GM12878 (cell line): Measurements from ENCODE around the gene NDST4. TPM values are rescaled to one million over a fixed set of nuclear protein-coding genes. Genes with fewer than 3 reads are reported as not detected.

ENCODE experiments used
- ATAC-seq: fragments of 200-7000 bp; cut with Tn5 transposase; 3 replicates; pipeline ENCODE4 v1.9.1; 2020; ENCODE audit warnings: mild to moderate bottlenecking, moderate library complexity
- BruUV-seq: library from RNA; stranded (reverse); fragments of 400-500 nt; replicated peaks from 2 replicates; lab custom pipeline; 2021; lab: Mats Ljungman, UMichigan
- CTCF ChIA-PET: fragments of 300-600 bp; sonication (Branson Sonifier 250); formaldehyde crosslinking; extraction: SDS; loops from one replicate; lab custom pipeline; 2021; ENCODE audit warnings: inconsistent platforms; lab: Yijun Ruan, JAX
- POLR2A ChIA-PET: fragments of 350-600 bp; formaldehyde crosslinking; extraction: SDS; loops from one replicate; lab custom pipeline; 2021; ENCODE audit warnings: inconsistent platforms; lab: Charles Lee
- RAD21 ChIA-PET: fragments of 300-600 bp; sonication (Branson Sonifier 250); formaldehyde crosslinking; loops from one replicate; lab custom pipeline; 2023; ENCODE audit warnings: antibody characterized with exemption; ENCODE audit not compliant: unreplicated experiment; lab: Charles Lee
- SMC1A ChIA-PET: fragments of 300-600 bp; sonication (Branson Sonifier 250); formaldehyde crosslinking; loops from one replicate; lab custom pipeline; 2023; ENCODE audit not compliant: unreplicated experiment, uncharacterized antibody; lab: Charles Lee
- DNase-seq: peaks from one replicate; pipeline ENCODE4 v3.0.0-alpha.2; 2011; ENCODE audit warnings: low read depth, low spot score
- FAIRE-seq: peaks from 3 replicates; lab custom pipeline; 2011; peaks lifted over from hg19 to GRCh38; lab: Jason Lieb, UNC
- H2AFZ ChIP-seq: 2 replicates; pipeline ENCODE4 v1.6.0; 2011; ENCODE audit warnings: low read depth, low read length, control low read depth; ENCODE audit not compliant: control insufficient read depth
- H3K27ac ChIP-seq: 2 replicates; pipeline ENCODE4 v1.5.1; 2011; ENCODE audit warnings: control low read depth; ENCODE audit not compliant: control insufficient read depth, insufficient read depth
- H3K27me3 ChIP-seq, 2 experiments: replicated peaks in 1 of 2; 2 replicates each; pipeline versions ENCODE4 v1.6.0 to v1.6.1; 2011; ENCODE audit warnings: low read length in 1 of 2; ENCODE audit not compliant: control insufficient read depth in 2 of 2, insufficient read depth in 2 of 2
- H3K36me3 ChIP-seq, 2 experiments: 2 replicates each; pipeline ENCODE4 v1.5.1; 2011; ENCODE audit warnings: low read length in 1 of 2; ENCODE audit not compliant: control insufficient read depth in 2 of 2, insufficient read depth in 2 of 2
- H3K4me1 ChIP-seq: 2 replicates; pipeline ENCODE4 v1.6.1; 2011; ENCODE audit warnings: mild to moderate bottlenecking, low read length, moderate library complexity, mixed read lengths; ENCODE audit not compliant: control insufficient read depth, insufficient read depth
- H3K4me2 ChIP-seq: 2 replicates; pipeline ENCODE4 v1.6.0; 2011; ENCODE audit warnings: control low read depth; ENCODE audit not compliant: control insufficient read depth, insufficient read depth
- H3K4me3 ChIP-seq: fragments of 200-600 bp; sonication (generic); 2 replicates; pipeline ENCODE4 v1.5.1; 2016
- H3K79me2 ChIP-seq: 2 replicates; pipeline ENCODE4 v1.6.0; 2011; ENCODE audit warnings: low read length; ENCODE audit not compliant: control insufficient read depth, insufficient read depth
- H3K9ac ChIP-seq: 2 replicates; pipeline ENCODE4 v1.8.0; 2011; ENCODE audit warnings: low read length, control low read depth, mixed read lengths; ENCODE audit not compliant: control insufficient read depth, insufficient read depth
- H3K9me3 ChIP-seq: replicated peaks from 3 replicates; pipeline ENCODE4 v1.5.1; 2011; ENCODE audit warnings: mild to moderate bottlenecking, low read length; ENCODE audit not compliant: control insufficient read depth, insufficient read depth
- H4K20me1 ChIP-seq: 2 replicates; pipeline ENCODE4 v1.6.0; 2011; ENCODE audit not compliant: control insufficient read depth, insufficient read depth
- ASH2L ChIP-seq: fragments of 300-600, 200-600 bp; sonication (generic); IDR thresholded peaks from 2 replicates; pipeline ENCODE4 v1.6.1; 2017; ENCODE audit warnings: low read depth, mild to moderate bottlenecking, borderline replicate concordance
- BHLHE40 ChIP-seq, 2 experiments: fragments of 450-650 bp in 1 of 2; IDR thresholded peaks; 2 replicates each; pipeline ENCODE4 v1.6.1; 2011 to 2017; ENCODE audit warnings: low read depth in 2 of 2, borderline replicate concordance in 1 of 2, improper control_type of control experiment in 1 of 2, low read length in 1 of 2, mild to moderate bottlenecking in 1 of 2
- GATAD2B ChIP-seq: fragments of 450-650 bp; conservative IDR thresholded peaks from 2 replicates; pipeline ENCODE4 v1.6.1; 2017; ENCODE audit warnings: low read depth, mild to moderate bottlenecking, moderate library complexity
- IRF4 ChIP-seq: IDR thresholded peaks from 2 replicates; pipeline ENCODE4 v1.6.1; 2011; ENCODE audit warnings: low read depth, low read length
- KDM1A ChIP-seq: fragments of 200-600 bp; sonication (generic); IDR thresholded peaks from 2 replicates; pipeline ENCODE4 v1.6.1; 2016; ENCODE audit warnings: borderline replicate concordance
- MEF2A ChIP-seq: IDR thresholded peaks from 2 replicates; pipeline ENCODE4 v1.6.1; 2011; ENCODE audit warnings: low read depth, mild to moderate bottlenecking, low read length, moderate library complexity; ENCODE audit not compliant: insufficient read depth
- NFIC ChIP-seq: IDR thresholded peaks from 2 replicates; pipeline ENCODE4 v1.6.1; 2012; ENCODE audit warnings: low read depth, mild to moderate bottlenecking, inconsistent platforms, low read length, moderate library complexity
- NFYB ChIP-seq: IDR thresholded peaks from 2 replicates; pipeline ENCODE4 v1.6.1; 2011; ENCODE audit warnings: low read depth, mild to moderate bottlenecking, low read length, improper control_type of control experiment, moderate library complexity; ENCODE audit not compliant: insufficient read depth
- PML ChIP-seq: IDR thresholded peaks from 2 replicates; pipeline ENCODE4 v1.6.1; 2012; ENCODE audit warnings: low read length, inconsistent platforms
- SMAD1 ChIP-seq: fragments of 450-650 bp; IDR thresholded peaks from 2 replicates; pipeline ENCODE4 v1.6.1; 2018; ENCODE audit warnings: mild to moderate bottlenecking, low read depth; ENCODE audit not compliant: partially characterized antibody
- TCF7 ChIP-seq: IDR thresholded peaks from 2 replicates; pipeline ENCODE4 v1.6.1; 2014; ENCODE audit warnings: antibody characterized with exemption, borderline replicate concordance
- YY1 ChIP-seq: IDR thresholded peaks from 2 replicates; pipeline ENCODE4 v1.6.1; 2011; ENCODE audit warnings: low read depth, mild to moderate bottlenecking, low read length
- ZNF207 ChIP-seq: fragments of 450-650 bp; IDR thresholded peaks from 2 replicates; pipeline ENCODE4 v1.6.1; 2014; ENCODE audit warnings: antibody characterized with exemption, mild to moderate bottlenecking, borderline replicate concordance
- ZNF217 ChIP-seq: fragments of 450-650 bp; IDR thresholded peaks from 2 replicates; pipeline ENCODE4 v1.6.1; 2017; ENCODE audit warnings: antibody characterized with exemption, mild to moderate bottlenecking
- WGBS: methylation state at CpG from one replicate; pipeline ENCODE4 v1.1.6; 2016; ENCODE audit warnings: low lambda C conversion rate; ENCODE audit not compliant: insufficient replicate concordance, insufficient coverage; ENCODE audit errors: missing lambda C conversion rate; 5-methylcytosine and 5-hydroxymethylcytosine counted together
- in situ Hi-C: fragments of 300-500 bp; cut with MboI; formaldehyde crosslinking; loops from 9 replicates; pipeline ENCODE4 v1.14.3; 2018; ENCODE audit warnings: mixed read lengths
- intact Hi-C: fragments of 100-400 bp; cut with micrococcal nuclease; formaldehyde crosslinking; loops from one replicate; pipeline ENCODE4 v1.14.2; 2022; ENCODE audit not compliant: unreplicated experiment
- polyA plus RNA-seq, 11 experiments: library from polyadenylated mRNA; depleted of rRNA in 4 of 11; unstranded in 6 of 11; stranded (reverse) in 5 of 11; fragments of >200 nt; fragmentation: Nextera tagmentation in 4 of 11; fragmentation: Illumina TruSeq in 1 of 11; extraction: Ambion mirVana in 4 of 11; extraction: Trizol in 1 of 11; gene quantifications; 1 replicate in 1 of 11; 2 replicates in 10 of 11; pipeline versions ENCODE4 v1.2.1 to v1.2.3, GENCODE V29; 2011 to 2016; ENCODE audit warnings: inconsistent platforms in 2 of 11, missing spikeins in 2 of 11, low read depth in 1 of 11
- total RNA-seq, 4 experiments: library from RNA; depleted of rRNA in 3 of 4; stranded (reverse); fragments of >200 nt in 3 of 4; fragmentation: Illumina TruSeq in 1 of 4; extraction: Trizol in 1 of 4; gene quantifications; 2 replicates each; pipeline versions ENCODE4 v1.2.1 to v1.2.3, GENCODE V29; 2013 to 2021
- TF ChIP-seq, protein P1 (sequence below): fragments of 450-650 bp; formaldehyde crosslinking; IDR thresholded peaks from 2 replicates; pipeline ENCODE4 v1.5.0; 2022; ENCODE audit warnings: mild to moderate bottlenecking, missing genetic modification characterization
- TF ChIP-seq, protein P2 (sequence below): IDR thresholded peaks from 2 replicates; pipeline ENCODE4 v1.6.1; 2011; ENCODE audit warnings: low read depth, low read length, improper control_type of control experiment, borderline replicate concordance
- TF ChIP-seq, protein P3 (sequence below): IDR thresholded peaks from 2 replicates; pipeline ENCODE4 v1.6.1; 2011; ENCODE audit warnings: borderline replicate concordance, low read depth, mild to moderate bottlenecking, moderate library complexity, mixed read lengths, low read length; ENCODE audit not compliant: insufficient read depth; ENCODE audit errors: extremely low read length

NDST4 gene
- total and polyA plus RNA-seq, 10 of the 15 experiments (the other 5 are each of a cell fraction or from before 2014, with no cell fraction given), result 0.04 to 0.11 (median 0.07) TPM; not detected in 6

DNA sequence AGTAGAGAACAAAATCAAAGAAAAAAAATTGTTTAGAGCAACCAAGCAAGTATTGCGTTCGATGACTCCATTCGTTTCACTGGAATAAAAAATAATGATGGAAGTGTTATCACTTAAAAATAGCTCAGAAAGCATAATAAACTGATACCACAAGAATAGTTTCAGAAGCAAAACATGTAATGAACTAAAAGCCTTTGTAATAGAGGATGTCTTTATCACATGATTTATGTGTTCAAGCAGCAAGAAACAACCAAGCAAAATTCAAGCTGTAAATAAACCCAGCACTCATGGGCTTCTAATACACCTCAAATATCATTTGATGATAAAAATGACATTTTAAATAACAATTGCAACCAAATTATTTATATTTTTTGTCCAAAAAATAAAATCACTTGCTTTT, 192.2 kb downstream of the NDST4 start:
- Histone ChIP-seq H3K27me3 (no peaks in the 10 kb centered on the region), H3K4me3 (no peak overlapping the region), H2AFZ (no peak overlapping the region), H3K4me1 (no peaks in the 10 kb centered on the region), H3K4me2 (no peak overlapping the region), H3K9ac (no peak overlapping the region), H3K27ac (no peak overlapping the region), H4K20me1 (no peaks in the 10 kb centered on the region), H3K79me2 (no peaks in the 10 kb centered on the region), H3K36me3 (no peaks in the 10 kb centered on the region), H3K9me3 (no peaks in the 10 kb centered on the region)
- BruUV-seq, result no TSS peak
- ChIA-PET POLR2A (no interaction called here), CTCF (no interaction called here), SMC1A (no interaction called here), RAD21 (no interaction called here)
- WGBS, result 53% methylated on average over 3 of the region's 3 CpGs
- in situ Hi-C loops, result no loop called here
- FAIRE-seq (no peak), ATAC-seq (no peak), DNase-seq (no peak)
- intact Hi-C loops, result no loop called here
- TF ChIP-seq PML (no peak), ASH2L (no peak), NFYB (no peak), TCF7 (no peak), ZNF217 (no peak), NFIC (no peak), ZNF207 (no peak), GATAD2B (no peak), MEF2A (no peak), YY1 (no peak), SMAD1 (no peak), IRF4 (no peak), KDM1A (no peak), BHLHE40 (IDR thresholded peaks at IDR 0.05; ENCODE audit: borderline replicate concordance in 1 of 2, low read depth in 2 of 2, low read length in 1 of 2) (no peak)
- TF ChIP-seq, protein P1, sequence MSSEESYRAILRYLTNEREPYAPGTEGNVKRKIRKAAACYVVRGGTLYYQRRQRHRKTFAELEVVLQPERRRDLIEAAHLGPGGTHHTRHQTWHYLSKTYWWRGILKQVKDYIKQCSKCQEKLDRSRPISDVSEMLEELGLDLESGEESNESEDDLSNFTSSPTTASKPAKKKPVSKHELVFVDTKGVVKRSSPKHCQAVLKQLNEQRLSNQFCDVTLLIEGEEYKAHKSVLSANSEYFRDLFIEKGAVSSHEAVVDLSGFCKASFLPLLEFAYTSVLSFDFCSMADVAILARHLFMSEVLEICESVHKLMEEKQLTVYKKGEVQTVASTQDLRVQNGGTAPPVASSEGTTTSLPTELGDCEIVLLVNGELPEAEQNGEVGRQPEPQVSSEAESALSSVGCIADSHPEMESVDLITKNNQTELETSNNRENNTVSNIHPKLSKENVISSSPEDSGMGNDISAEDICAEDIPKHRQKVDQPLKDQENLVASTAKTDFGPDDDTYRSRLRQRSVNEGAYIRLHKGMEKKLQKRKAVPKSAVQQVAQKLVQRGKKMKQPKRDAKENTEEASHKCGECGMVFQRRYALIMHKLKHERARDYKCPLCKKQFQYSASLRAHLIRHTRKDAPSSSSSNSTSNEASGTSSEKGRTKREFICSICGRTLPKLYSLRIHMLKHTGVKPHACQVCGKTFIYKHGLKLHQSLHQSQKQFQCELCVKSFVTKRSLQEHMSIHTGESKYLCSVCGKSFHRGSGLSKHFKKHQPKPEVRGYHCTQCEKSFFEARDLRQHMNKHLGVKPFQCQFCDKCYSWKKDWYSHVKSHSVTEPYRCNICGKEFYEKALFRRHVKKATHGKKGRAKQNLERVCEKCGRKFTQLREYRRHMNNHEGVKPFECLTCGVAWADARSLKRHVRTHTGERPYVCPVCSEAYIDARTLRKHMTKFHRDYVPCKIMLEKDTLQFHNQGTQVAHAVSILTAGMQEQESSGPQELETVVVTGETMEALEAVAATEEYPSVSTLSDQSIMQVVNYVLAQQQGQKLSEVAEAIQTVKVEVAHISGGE (CRISPR knock-in tag), result no peak
- TF ChIP-seq, protein P2, sequence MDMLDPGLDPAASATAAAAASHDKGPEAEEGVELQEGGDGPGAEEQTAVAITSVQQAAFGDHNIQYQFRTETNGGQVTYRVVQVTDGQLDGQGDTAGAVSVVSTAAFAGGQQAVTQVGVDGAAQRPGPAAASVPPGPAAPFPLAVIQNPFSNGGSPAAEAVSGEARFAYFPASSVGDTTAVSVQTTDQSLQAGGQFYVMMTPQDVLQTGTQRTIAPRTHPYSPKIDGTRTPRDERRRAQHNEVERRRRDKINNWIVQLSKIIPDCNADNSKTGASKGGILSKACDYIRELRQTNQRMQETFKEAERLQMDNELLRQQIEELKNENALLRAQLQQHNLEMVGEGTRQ, result no peak
- TF ChIP-seq, protein P3, sequence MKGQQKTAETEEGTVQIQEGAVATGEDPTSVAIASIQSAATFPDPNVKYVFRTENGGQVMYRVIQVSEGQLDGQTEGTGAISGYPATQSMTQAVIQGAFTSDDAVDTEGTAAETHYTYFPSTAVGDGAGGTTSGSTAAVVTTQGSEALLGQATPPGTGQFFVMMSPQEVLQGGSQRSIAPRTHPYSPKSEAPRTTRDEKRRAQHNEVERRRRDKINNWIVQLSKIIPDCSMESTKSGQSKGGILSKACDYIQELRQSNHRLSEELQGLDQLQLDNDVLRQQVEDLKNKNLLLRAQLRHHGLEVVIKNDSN, result no peak
